GM19238 (cell line): ENCODE data around the gene P3H2.

ENCODE experiments used
- DNase-seq: peaks from one replicate; pipeline ENCODE4 v3.0.0; 2011; ENCODE audit warnings: low spot score; ENCODE audit not compliant: insufficient read length

Gene P3H2

GRCh38 chr3:190125436-190126068 lies 4.9 kb upstream of the P3H2 start:
- DNase-seq = no peak

DNA sequence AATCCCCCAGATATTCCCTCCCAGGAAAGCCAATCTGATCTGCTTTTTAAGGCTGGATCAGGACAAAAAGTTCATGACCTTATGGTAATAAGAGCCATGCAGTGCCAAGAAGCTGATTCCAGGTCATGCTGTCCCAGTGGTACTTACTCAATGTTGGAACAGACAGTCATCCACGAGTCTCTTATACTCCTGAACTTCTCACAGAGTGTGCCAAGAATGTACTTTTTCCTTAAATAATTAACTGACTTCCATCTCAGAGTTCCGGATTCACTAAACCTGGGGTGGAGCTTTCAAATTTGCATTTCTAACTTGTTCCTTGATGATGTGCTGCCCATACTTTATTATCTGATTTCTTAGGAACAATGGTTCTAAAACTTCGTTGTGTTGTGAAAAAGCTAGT lies 3.4 kb upstream of the P3H2 start:
- no peak for DNase-seq

DNA sequence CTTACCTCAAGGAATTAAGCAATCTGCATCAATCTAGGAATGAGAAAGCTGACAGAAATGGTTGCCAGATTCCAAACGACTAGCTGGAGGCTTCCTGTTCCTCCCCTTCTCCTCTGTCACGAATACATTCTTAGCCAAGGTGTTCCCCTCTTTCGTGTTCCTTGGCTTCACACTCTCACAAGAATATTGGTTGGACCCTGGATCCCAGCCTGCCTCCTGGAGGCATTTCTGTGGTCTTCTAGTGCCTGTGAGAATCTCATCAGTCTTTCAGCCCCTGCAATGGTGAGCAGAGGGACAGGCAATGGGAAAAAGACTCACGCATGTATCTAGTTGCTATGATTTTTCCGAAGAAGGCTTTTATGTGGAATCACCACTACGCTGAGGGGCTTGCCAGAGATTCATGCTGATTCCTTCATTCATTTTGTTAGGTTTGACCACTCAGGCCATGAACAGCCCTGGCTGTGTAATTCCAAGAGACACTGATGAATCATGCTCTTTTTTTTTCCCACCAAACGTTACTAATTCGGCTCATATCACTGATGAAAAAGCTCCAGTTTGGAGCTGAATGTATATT lies 1.6 kb upstream of the P3H2 start:
- no peak for DNase-seq

DNA sequence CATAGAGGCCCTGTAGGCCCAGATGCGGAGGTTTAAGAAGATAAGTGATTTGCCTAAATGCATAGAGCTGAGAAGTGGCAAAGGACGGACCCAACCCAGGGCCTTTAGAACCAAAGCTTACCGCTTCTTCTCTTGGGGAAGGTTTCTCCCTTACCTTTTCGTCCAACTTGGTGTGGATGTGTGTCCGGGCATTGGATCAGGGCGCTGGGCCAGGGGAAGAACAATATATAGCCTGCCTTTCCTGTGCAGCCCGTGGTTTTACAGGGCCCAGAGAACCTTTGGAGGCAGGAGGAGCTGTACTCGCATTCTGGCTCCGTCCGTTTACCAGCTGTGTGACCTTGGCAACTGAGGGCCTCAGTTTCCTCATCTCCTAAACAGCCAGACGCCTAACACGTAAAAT lies 686 bp upstream of the P3H2 start:
- DNase-seq = no peak

DNA sequence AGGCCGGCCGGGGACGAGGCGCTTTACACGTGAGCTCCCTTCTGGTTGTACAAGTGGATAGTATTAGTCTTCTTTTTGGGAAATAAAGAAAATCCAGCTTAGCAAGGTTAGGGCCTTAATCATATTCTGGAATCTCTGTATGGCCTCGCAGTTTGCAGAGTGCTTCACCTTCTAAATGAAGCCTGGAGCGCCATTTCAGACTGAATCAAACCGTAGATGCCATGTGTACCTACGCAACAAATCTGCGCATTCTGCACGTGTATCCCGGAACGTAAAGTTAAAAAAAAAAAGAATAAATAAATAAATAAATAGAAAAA lies 322 bp upstream of the P3H2 start:
- DNase-seq = no peak

GRCh38 chr3:190119461-190120268 lies 1.0 kb downstream of the P3H2 start:
- DNase-seq = no peak

DNA sequence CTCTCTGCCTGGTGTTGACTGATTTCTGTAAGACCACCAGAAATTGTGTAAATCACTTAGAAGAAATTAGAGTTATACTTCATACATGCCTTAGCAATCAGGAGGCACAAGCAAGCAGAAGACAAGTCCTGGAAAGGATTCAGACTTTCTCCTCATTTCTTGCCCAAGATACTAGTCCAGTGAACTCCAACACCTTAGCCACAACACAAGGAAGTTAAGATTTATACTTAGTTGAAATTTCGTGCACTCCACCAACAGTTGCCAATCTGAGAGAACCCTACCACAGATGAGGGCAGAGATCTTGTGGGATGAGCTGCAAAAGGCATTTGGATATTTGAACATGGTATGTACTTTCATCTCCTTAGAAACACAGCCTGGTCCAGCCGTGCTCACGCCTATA lies 2.3 kb downstream of the P3H2 start:
- no peak for DNase-seq

GRCh38 chr3:190117981-190118380 lies 2.7 kb downstream of the P3H2 start:
- no peak for DNase-seq

- DNase-seq = no peak
Measured at GRCh38 chr3:190116551-190117067, 4.1 kb downstream of the P3H2 start.

DNA sequence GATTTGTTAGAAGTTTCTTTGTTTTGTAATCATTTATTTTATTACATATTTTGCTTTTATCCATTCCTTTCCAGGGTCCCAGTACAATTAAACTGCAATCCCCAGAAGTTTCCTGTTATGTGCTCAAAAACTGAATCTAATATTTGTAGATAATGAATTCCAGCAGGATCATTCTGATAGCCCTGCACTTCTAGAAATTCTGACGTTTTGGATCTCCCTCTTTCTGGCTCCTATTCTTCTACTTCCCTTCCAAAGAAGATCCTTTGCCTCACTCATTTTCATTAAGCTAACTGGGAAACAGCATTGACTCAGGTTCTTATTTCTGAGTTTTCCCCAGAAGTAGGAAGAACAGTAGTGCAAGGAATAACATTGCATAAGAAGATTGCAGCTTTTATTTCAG lies 9.9 kb downstream of the P3H2 start:
- DNase-seq = no peak

DNA sequence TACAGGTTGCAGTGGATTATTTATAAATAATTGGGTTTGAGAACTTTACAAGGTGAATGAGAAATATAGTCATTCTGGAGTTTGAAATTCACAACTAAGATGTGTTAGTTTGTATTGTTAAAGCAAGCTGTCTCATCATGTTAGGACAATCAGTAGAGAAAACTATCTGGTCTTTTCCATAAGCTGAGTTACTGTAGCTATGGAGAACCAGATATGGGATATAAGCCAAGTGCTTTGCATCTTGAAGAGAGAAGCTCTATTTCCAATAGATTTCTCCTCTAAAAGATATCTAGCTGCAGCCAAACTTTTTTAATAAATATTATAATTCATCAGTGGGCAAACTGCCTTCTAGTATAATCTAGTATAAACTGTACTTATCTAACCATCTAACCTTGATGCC lies 11.3 kb downstream of the P3H2 start:
- no peak for DNase-seq

- DNase-seq = no peak
Measured at GRCh38 chr3:190108804-190109203, 11.9 kb downstream of the P3H2 start.

DNA sequence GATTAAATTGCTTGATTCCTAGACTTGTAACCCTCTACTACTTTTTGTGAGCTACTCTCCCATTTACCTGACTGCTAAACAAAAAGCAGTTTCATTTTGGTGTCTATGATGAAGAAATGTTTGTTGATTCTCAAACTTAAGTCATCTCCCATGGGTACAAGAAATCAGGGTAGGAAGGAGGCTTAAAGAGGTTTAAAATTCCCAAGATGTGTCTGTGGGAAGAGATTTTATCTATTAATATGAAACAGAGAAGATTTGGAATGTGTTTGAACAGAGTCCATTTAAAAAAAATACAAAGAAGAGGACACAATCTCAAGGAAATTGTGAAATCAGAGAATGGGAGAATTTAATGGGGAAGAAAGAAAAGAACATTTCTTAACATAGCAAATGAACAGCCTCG lies 14.8 kb downstream of the P3H2 start:
- no peak for DNase-seq

- DNase-seq = no peak
Measured at GRCh38 chr3:190101320-190102011, 19.2 kb downstream of the P3H2 start.

DNA sequence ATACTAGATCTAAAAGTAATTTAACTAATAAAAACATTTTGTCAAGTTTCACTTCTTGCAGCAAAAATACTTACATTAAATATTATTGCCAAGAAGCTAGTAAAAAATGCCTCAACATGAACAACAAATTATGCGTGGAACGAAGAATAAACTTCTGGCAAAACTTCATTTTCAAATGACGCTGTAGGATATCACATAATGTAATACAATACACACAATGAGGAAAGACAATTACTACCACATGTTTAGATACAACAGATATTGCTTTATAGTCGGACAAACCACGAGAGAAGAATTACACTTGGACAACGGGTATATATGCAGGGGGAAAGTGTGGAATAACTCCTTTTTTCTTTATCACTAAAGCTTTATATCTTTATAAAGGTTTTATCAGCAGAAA lies 21.6 kb downstream of the P3H2 start:
- DNase-seq = no peak

GRCh38 chr3:190097617-190098016 lies 23.1 kb downstream of the P3H2 start:
- no peak for DNase-seq

GRCh38 chr3:190097025-190097424 lies 23.7 kb downstream of the P3H2 start:
- no peak for DNase-seq

GRCh38 chr3:190096345-190096744 lies 24.4 kb downstream of the P3H2 start:
- DNase-seq = no peak

DNA sequence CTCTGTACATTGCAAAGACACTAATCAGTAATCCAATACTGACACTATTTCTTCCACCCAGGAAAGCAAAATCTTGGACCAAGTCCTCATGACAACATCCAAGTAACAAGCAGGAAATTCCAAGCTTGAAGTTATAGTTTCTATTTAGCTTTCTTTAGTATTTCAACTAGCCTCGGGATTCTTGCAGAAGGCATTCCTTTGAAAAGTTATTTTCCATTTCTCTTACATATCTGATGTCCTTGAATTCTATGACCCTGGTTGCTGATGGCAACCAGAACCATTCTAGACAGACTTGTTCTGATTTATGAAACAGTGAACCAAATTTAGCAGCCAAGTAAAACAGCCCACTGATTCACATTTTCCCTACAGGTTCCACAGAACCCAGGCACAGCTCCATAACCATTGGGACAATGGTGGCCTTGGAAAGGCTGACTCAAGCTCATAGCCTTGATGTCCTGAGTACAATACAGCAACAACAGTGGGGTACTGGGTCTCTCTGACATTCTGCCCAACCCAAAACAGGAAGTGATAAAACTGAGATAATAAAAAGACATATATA lies 26.5 kb downstream of the P3H2 start:
- DNase-seq = no peak

DNA sequence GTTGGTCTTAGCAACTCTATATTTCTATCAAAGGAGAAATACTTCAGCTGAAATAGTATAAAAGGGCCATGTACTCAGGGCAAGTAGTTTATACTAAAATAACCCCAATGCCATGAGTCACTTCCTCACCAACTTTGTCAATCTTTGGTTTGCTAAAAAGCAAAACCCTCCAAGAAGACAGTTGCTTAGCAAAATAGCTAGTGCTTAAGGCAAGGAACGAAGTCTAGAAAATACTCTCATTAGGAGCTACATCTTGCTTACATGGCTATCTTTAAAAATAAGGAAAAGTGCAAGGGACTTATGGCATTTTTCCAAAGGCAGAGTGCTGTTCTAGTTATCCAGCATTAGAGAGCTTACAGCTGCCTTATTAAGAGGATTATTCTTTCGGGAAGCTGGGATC lies 28.4 kb downstream of the P3H2 start:
- no peak for DNase-seq

DNA sequence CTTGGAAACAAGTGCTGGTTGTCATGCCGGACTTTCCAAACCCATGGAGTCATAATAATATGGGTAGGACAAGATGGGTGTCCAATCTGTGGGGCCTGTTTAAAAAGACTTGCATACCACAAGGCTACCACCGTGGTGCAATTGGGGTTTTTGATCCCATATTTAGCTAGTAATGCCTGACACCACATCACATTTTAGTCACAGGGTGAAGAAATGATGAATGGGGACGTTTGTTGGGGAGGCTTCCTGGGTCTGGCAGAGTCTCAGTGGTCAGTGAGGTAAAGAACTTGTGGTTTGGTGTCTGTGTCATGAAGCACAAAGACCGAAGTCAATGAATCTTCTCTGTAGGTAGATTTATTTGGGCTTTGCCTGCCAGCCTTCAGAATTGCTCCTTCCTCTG lies 31.0 kb downstream of the P3H2 start:
- DNase-seq = no peak

- DNase-seq = no peak
Measured at GRCh38 chr3:190088890-190089289, 31.8 kb downstream of the P3H2 start.
